Hematopoietic multipotent progenitor cell treated with erythropoietin and hydrocortisone succinate and interleukin-3 and kit ligand, for 6 days (in vitro differentiated cells): ENCODE results near the gene GAPDH.
"Not testable (repeated sequence)": the region's sequence is repeated elsewhere in the genome, so short reads cannot be mapped to it uniquely, and the experiment has no call there.

Experiments
- DNase-seq: peaks from one replicate; pipeline ENCODE4 v3.0.0-alpha.2; 2015

GAPDH gene

GRCh38 chr12:6547987-6548386, 13.7 kb downstream of the GAPDH start:
- DNase-seq, result no peak

- no peak for DNase-seq
Measured at GRCh38 chr12:6548556-6548955, 14.2 kb downstream of the GAPDH start.

- DNase-seq, result no peak
Measured at GRCh38 chr12:6548966-6549683, 14.8 kb downstream of the GAPDH start.

GRCh38 chr12:6549684-6550151, 15.4 kb downstream of the GAPDH start:
- DNase-seq, result no peak

GRCh38 chr12:6550294-6551062, 16.2 kb downstream of the GAPDH start:
- DNase-seq, result peak; percentile 64

GRCh38 chr12:6551063-6551461, 16.7 kb downstream of the GAPDH start:
- no peak for DNase-seq

- no peak for DNase-seq
Measured at GRCh38 chr12:6551496-6552139, 17.3 kb downstream of the GAPDH start.

- no peak for DNase-seq
Measured at GRCh38 chr12:6552140-6552551, 17.8 kb downstream of the GAPDH start.

- no peak for DNase-seq
Measured at GRCh38 chr12:6553051-6553868, 18.9 kb downstream of the GAPDH start.

GRCh38 chr12:6554168-6555017, 20.1 kb downstream of the GAPDH start:
- DNase-seq, result peak; percentile 94

GRCh38 chr12:6555018-6555691, 20.8 kb downstream of the GAPDH start:
- DNase-seq, result peak; percentile 22

GRCh38 chr12:6556496-6556817, 22.1 kb downstream of the GAPDH start:
- DNase-seq, result not testable (repeated sequence)

- no peak for DNase-seq
Measured at GRCh38 chr12:6556857-6557256, 22.5 kb downstream of the GAPDH start.

- peak; percentile 85 for DNase-seq
Measured at GRCh38 chr12:6558014-6558760, 23.9 kb downstream of the GAPDH start.

GRCh38 chr12:6559500-6559899, 25.2 kb downstream of the GAPDH start:
- DNase-seq, result no peak

GRCh38 chr12:6560501-6561205, 26.3 kb downstream of the GAPDH start:
- no peak for DNase-seq

- DNase-seq, result no peak
Measured at GRCh38 chr12:6562881-6563280, 28.6 kb downstream of the GAPDH start.

- DNase-seq, result peak; percentile 85
Measured at GRCh38 chr12:6563448-6564050, 29.2 kb downstream of the GAPDH start.

- DNase-seq, result peak; percentile 47
Measured at GRCh38 chr12:6567112-6567670, 32.9 kb downstream of the GAPDH start.
